PC-3 (cell line): Measurements from ENCODE around the gene TGFBI. TPM values are rescaled to one million over a fixed set of nuclear protein-coding genes. Genes with fewer than 3 reads are reported as not detected.
"Not testable (repeated sequence)": the region's sequence is repeated elsewhere in the genome, so short reads cannot be mapped to it uniquely, and the experiment has no call there.

Experiments
- ATAC-seq: fragments of 200-7000 bp; cut with Tn5 transposase; 2 replicates; pipeline ENCODE4 v1.9.1; 2020; ENCODE audit warnings: mild to moderate bottlenecking, moderate library complexity
- BruUV-seq: library from RNA; stranded (reverse); fragments of 400-500 nt; replicated peaks from 2 replicates; lab custom pipeline; 2021; lab: Mats Ljungman, UMichigan
- CTCF ChIA-PET: fragments of 300-600 bp; sonication (Branson Sonifier 250); formaldehyde crosslinking; loops from one replicate; lab custom pipeline; 2022; ENCODE audit warnings: antibody characterized with exemption; lab: Charles Lee
- POLR2A ChIA-PET: fragments of 300-600 bp; sonication (Branson Sonifier 250); formaldehyde crosslinking; loops from one replicate; lab custom pipeline; 2022; ENCODE audit warnings: antibody characterized with exemption; ENCODE audit not compliant: unreplicated experiment; lab: Charles Lee
- DNase-seq: peaks from one replicate; pipeline ENCODE4 v3.0.0-alpha.2; 2015
- H2AFZ ChIP-seq: fragments of 300-600 bp; sonication (generic); 2 replicates; pipeline ENCODE4 v1.6.0; 2016; ENCODE audit warnings: antibody characterized with exemption, low read length
- H3F3A ChIP-seq: fragments of 300-600 bp; sonication (generic); one replicate; pipeline ENCODE4 v1.6.0; 2017; ENCODE audit warnings: antibody characterized with exemption, low read length, control low read depth, mild to moderate bottlenecking; ENCODE audit not compliant: unreplicated experiment
- H3K27ac ChIP-seq: fragments of 300-600 bp; sonication (generic); 2 replicates; pipeline ENCODE4 v1.5.1; 2016; ENCODE audit warnings: mild to moderate bottlenecking, low read length
- H3K27me3 ChIP-seq: fragments of 300-600 bp; sonication (generic); 2 replicates; pipeline ENCODE4 v1.6.1; 2016; ENCODE audit warnings: low read length, mixed read lengths
- H3K36me3 ChIP-seq: fragments of 300-600 bp; sonication (generic); 2 replicates; pipeline ENCODE4 v1.6.1; 2016; ENCODE audit warnings: low read depth, mixed run types, low read length, mixed read lengths
- H3K4me1 ChIP-seq: fragments of 300-600 bp; sonication (generic); 2 replicates; pipeline ENCODE4 v1.5.1; 2016; ENCODE audit warnings: low read length; ENCODE audit not compliant: insufficient read depth
- H3K4me2 ChIP-seq: fragments of 300-600 bp; sonication (generic); 2 replicates; pipeline ENCODE4 v1.6.0; 2016; ENCODE audit warnings: low read length
- H3K4me3 ChIP-seq: fragments of 300-600 bp; sonication (generic); 2 replicates; pipeline ENCODE4 v1.5.1; 2016; ENCODE audit warnings: mild to moderate bottlenecking, low read length, mixed read lengths
- H3K79me2 ChIP-seq: fragments of 300-600 bp; sonication (generic); 2 replicates; pipeline ENCODE4 v1.6.1; 2017; ENCODE audit warnings: low read length, mixed read lengths
- H3K9ac ChIP-seq: fragments of 300-600 bp; sonication (generic); 2 replicates; pipeline ENCODE4 v1.6.0; 2016; ENCODE audit warnings: mild to moderate bottlenecking, low read length
- H3K9me2 ChIP-seq: fragments of 300-600 bp; sonication (generic); replicated peaks from 2 replicates; pipeline ENCODE4 v1.6.1; 2016; ENCODE audit warnings: mixed run types, low read length, mixed read lengths
- H3K9me3 ChIP-seq: fragments of 300-600 bp; sonication (generic); 2 replicates; pipeline ENCODE4 v1.6.1; 2016; ENCODE audit warnings: low read length, mixed read lengths
- H4K20me1 ChIP-seq: fragments of 300-600 bp; sonication (generic); 2 replicates; pipeline ENCODE4 v1.6.1; 2016; ENCODE audit warnings: low read length, mixed read lengths
- EZH2 ChIP-seq: fragments of 300-600 bp; sonication (generic); IDR thresholded peaks from one replicate; pipeline ENCODE4 v1.6.1; 2017; ENCODE audit warnings: antibody characterized with exemption, mild to moderate bottlenecking, low read length; ENCODE audit not compliant: unreplicated experiment
- EZH2phosphoT487 ChIP-seq: fragments of 300-600 bp; sonication (generic); IDR thresholded peaks from 2 replicates; pipeline ENCODE4 v1.6.1; 2018; ENCODE audit warnings: mild to moderate bottlenecking, antibody characterized with exemption, low read length, borderline replicate concordance
- intact Hi-C: fragments of 100-400 bp; cut with micrococcal nuclease; formaldehyde crosslinking; loops from 2 replicates; pipeline ENCODE4 v1.9.0; 2023
- total RNA-seq: library from RNA; depleted of rRNA; stranded (reverse); fragments of >200 nt; gene quantifications from 2 replicates; pipeline ENCODE4 v1.2.3, GENCODE V29; 2014
- TF ChIP-seq, protein P1 (sequence below): fragments of 300-600 bp; sonication (generic); conservative IDR thresholded peaks from 2 replicates; pipeline ENCODE4 v1.5.1; 2017; ENCODE audit warnings: antibody characterized with exemption, low read depth, mild to moderate bottlenecking, low read length

The TGFBI gene
- total RNA-seq, 1 experiment from 2014 or later, result 4.8 TPM

DNA sequence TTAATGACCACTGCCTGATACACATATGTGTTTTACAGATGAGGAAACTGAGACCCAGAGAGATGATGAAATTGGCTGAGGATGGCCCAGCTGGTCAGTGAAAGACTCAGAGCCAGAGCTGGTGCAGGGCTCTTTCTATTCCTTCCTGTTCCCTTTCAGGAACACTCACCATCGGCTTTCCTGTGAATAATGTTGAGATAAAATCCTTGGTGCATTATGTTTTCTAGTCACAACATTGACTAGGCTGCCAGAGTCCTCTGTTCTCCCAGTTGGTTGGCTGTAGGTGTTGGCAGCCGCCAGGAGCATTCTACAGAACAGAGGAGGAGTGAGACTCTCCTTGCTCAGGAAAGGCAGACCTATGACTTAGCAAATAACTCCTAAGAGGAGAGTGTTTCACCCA, 14.8 kb downstream of the TGFBI start:
- H3K9me2 ChIP-seq, result no peaks in the 10 kb centered on the region
- H3F3A ChIP-seq, result no peaks in the 10 kb centered on the region
- no peak for ATAC-seq
- intact Hi-C loops, result no loop called here
- no peaks in the 10 kb centered on the region for H4K20me1 ChIP-seq
- ChIA-PET CTCF (no interaction called here), POLR2A (no interaction called here)
- no peaks in the 10 kb centered on the region for H3K79me2 ChIP-seq
- BruUV-seq, result no TSS peak
- no peak overlapping the region for H2AFZ ChIP-seq
- no peak overlapping the region for H3K4me2 ChIP-seq
- TF ChIP-seq, protein P1, sequence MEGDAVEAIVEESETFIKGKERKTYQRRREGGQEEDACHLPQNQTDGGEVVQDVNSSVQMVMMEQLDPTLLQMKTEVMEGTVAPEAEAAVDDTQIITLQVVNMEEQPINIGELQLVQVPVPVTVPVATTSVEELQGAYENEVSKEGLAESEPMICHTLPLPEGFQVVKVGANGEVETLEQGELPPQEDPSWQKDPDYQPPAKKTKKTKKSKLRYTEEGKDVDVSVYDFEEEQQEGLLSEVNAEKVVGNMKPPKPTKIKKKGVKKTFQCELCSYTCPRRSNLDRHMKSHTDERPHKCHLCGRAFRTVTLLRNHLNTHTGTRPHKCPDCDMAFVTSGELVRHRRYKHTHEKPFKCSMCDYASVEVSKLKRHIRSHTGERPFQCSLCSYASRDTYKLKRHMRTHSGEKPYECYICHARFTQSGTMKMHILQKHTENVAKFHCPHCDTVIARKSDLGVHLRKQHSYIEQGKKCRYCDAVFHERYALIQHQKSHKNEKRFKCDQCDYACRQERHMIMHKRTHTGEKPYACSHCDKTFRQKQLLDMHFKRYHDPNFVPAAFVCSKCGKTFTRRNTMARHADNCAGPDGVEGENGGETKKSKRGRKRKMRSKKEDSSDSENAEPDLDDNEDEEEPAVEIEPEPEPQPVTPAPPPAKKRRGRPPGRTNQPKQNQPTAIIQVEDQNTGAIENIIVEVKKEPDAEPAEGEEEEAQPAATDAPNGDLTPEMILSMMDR, result no peak
- no peaks in the 10 kb centered on the region for H3K27me3 ChIP-seq
- H3K9ac ChIP-seq, result no peak overlapping the region
- no peak for DNase-seq
- H3K36me3 ChIP-seq, result no peaks in the 10 kb centered on the region
- H3K27ac ChIP-seq, result no peak overlapping the region
- peaks cover 32% of the 10 kb centered on the region for H3K4me1 ChIP-seq
- H3K9me3 ChIP-seq, result no peaks in the 10 kb centered on the region
- no peak overlapping the region for H3K4me3 ChIP-seq

- Histone ChIP-seq H3K9me2 (no peaks in the 10 kb centered on the region), H3K4me1 (peaks cover 32% of the 10 kb centered on the region), H2AFZ (no peak overlapping the region), H3K9me3 (no peaks in the 10 kb centered on the region), H3K27ac (no peak overlapping the region), H3K79me2 (no peaks in the 10 kb centered on the region), H3K27me3 (no peaks in the 10 kb centered on the region), H3F3A (no peaks in the 10 kb centered on the region), H3K4me3 (no peak overlapping the region), H3K9ac (no peak overlapping the region), H3K36me3 (no peaks in the 10 kb centered on the region), H3K4me2 (no peak overlapping the region), H4K20me1 (no peaks in the 10 kb centered on the region)
- ATAC-seq, result no peak
- no peak for DNase-seq
- no TSS peak for BruUV-seq
- CTCF ChIA-PET, result no interaction called here
- POLR2A ChIA-PET, result no interaction called here
- intact Hi-C loops, result no loop called here
- TF ChIP-seq EZH2phosphoT487 (no peak), EZH2 (no peak)
- TF ChIP-seq, protein P1, result no peak
These were observed 15.3 kb downstream of the TGFBI start for GRCh38 chr5:136043968-136044610.

DNA sequence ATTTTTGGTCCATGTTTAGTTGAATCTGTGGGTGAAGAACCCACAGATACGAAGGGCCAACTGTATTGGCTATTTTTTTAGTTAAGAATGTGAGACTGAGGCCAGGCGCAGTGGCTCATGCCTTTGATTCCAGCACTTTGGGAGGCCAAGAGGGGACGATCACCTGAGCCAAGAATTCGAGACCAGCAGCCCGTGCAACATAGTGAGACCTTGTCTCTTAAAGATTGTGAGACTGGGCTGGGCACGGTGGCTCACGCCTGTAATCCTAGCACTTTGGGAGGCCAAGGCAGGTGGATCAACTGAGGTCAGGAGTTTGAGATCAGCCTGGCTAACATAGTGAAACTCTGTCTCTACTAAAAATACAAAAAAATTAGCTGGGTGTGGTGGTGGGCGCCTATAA, 16.2 kb downstream of the TGFBI start:
- H2AFZ ChIP-seq, H3K9me3 ChIP-seq, H3K4me2 ChIP-seq, H3K9me2 ChIP-seq, ATAC-seq, H3K79me2 ChIP-seq, BruUV-seq, DNase-seq, H3K36me3 ChIP-seq, H3K27me3 ChIP-seq, H3K4me3 ChIP-seq, H4K20me1 ChIP-seq, H3K9ac ChIP-seq, intact Hi-C loops, H3F3A ChIP-seq, CTCF ChIA-PET, H3K27ac ChIP-seq: not testable (repeated sequence)
- peaks cover 32% of the 10 kb centered on the region for H3K4me1 ChIP-seq
- POLR2A ChIA-PET, result interaction anchor here (0.6 kb wide), 1 partner anchor 41 kb away, joined by 3 read pairs; no protein-coding TSS in a partner anchor
